ENCODE data around the gene ZNF408.
A peak's percentile ranks its signal among the peaks of the same experiment; 100 is the strongest.
"Not testable (repeated sequence)": the region's sequence is repeated elsewhere in the genome, so short reads cannot be mapped to it uniquely, and the experiment has no call there.

The ZNF408 gene

DNA sequence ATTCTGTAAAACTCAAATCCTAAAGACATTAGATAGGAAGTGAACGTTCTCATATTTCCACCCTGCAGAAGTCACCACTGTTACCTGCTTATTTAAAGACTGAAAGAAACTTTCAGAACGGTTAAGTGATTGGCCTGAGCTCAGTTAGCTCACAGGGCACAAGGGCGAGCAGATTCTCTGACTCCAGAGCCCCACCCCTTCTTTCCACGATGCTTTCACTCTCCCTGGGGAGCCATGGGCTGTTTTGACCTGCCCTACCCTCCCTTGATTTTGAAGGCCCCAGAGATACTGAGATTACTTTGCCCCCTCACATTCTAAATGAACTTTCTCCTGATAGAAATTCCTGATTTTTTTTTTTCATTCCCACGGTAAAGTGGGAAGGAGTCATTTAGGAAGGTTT lies 34.3 kb upstream of the ZNF408 start:
- H3K36me3 ChIP-seq (ENCODE audit: control insufficient read depth in 2 of 2, insufficient read depth in 2 of 2, low read length in 2 of 2) = peaks cover 53% of the 10 kb centered on the region in 2 donors
- H3K4me3 ChIP-seq (ENCODE audit: low read length in 2 of 2) = no peak overlapping the region
- H3K4me1 ChIP-seq (ENCODE audit: control insufficient read depth, insufficient read depth, low read length) = peaks cover 9% of the 10 kb centered on the region
- no peak overlapping the region for H3K9ac ChIP-seq (ENCODE audit: low read length in 2 of 2)
- H3K9me3 ChIP-seq (ENCODE audit: control insufficient read depth in 2 of 2, low read length in 2 of 2) = no peaks in the 10 kb centered on the region
- no peak overlapping the region for H3K27ac ChIP-seq (ENCODE audit: low read length)
- H3K27me3 ChIP-seq (ENCODE audit: control insufficient read depth in 1 of 2, insufficient read depth in 2 of 2, low read length in 2 of 2) = no peaks in the 10 kb centered on the region

DNA sequence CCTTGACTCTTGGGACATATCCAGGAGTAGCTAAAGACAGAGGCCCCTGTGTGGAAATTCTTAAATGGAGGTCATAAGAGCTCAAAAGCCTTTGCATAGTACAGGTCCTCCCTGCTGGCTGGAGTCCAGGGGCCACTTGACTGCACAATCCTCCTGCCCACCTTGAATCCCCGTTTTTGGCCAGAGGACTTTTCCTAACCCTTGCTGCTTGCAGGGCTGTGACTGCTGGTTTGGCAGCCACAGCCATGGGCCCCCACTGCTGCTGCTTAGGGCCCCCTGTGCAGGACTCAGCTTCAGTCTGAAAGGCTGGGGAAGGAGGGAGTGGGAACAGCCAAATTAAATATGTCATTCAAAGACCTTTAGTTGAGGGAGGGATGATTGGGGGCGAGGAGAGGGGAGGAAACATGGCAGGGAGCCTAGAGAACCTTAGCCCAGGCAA lies 33.8 kb upstream of the ZNF408 start:
- H3K27me3 ChIP-seq (ENCODE audit: control insufficient read depth in 1 of 2, insufficient read depth in 2 of 2, low read length in 2 of 2) = no peaks in the 10 kb centered on the region
- H3K36me3 ChIP-seq (ENCODE audit: control insufficient read depth in 2 of 2, insufficient read depth in 2 of 2, low read length in 2 of 2) = peaks cover 51 to 52% of the 10 kb centered on the region in 2 donors
- peaks cover 9% of the 10 kb centered on the region for H3K4me1 ChIP-seq (ENCODE audit: control insufficient read depth, insufficient read depth, low read length)
- H3K27ac ChIP-seq (ENCODE audit: low read length) = peak overlapping the region; percentile 46
- H3K4me3 ChIP-seq (ENCODE audit: low read length in 2 of 2) = no peak overlapping the region
- H3K9ac ChIP-seq (ENCODE audit: low read length in 2 of 2) = no peak overlapping the region
- H3K9me3 ChIP-seq (ENCODE audit: control insufficient read depth in 2 of 2, low read length in 2 of 2) = no peaks in the 10 kb centered on the region

DNA sequence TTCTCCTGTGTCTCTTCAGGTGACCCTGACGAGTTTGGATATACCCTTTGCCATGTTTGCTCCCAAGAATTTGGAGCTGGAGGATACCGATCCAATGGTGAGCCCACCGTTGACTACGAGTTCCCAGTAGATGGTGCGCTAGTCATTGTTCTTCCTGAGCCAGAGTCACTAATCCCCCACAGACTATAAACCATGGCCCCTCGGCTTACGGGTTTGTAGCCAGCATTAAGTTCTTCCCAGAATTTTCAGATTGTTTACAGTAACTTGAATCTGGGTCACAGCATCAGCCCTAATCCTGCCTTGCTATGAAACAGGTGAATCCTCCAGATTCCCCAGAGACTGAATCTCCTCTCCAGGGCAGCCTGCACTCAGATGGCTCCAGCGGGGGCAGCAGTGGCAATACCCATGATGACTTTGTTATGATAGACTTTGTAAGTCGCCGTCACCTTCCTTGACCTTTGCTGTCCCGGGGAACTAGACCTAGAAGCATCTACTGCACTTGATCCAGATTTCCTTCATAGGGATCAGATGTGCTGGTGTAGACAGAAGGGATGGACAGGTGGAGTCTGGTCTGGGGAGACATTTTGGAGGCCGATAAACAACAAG lies 32.2 kb upstream of the ZNF408 start:
- Histone ChIP-seq H3K36me3 (ENCODE audit: control insufficient read depth in 2 of 2, insufficient read depth in 2 of 2, low read length in 2 of 2) (peaks cover 47 to 57% of the 10 kb centered on the region in 2 donors), H3K9ac (ENCODE audit: low read length in 2 of 2) (no peak overlapping the region), H3K27ac (ENCODE audit: low read length) (no peak overlapping the region), H3K9me3 (ENCODE audit: control insufficient read depth in 2 of 2, low read length in 2 of 2) (no peaks in the 10 kb centered on the region), H3K27me3 (ENCODE audit: control insufficient read depth in 1 of 2, insufficient read depth in 2 of 2, low read length in 2 of 2) (no peaks in the 10 kb centered on the region), H3K4me3 (ENCODE audit: low read length in 2 of 2) (no peak overlapping the region), H3K4me1 (ENCODE audit: control insufficient read depth, insufficient read depth, low read length) (peaks cover 7% of the 10 kb centered on the region)

DNA sequence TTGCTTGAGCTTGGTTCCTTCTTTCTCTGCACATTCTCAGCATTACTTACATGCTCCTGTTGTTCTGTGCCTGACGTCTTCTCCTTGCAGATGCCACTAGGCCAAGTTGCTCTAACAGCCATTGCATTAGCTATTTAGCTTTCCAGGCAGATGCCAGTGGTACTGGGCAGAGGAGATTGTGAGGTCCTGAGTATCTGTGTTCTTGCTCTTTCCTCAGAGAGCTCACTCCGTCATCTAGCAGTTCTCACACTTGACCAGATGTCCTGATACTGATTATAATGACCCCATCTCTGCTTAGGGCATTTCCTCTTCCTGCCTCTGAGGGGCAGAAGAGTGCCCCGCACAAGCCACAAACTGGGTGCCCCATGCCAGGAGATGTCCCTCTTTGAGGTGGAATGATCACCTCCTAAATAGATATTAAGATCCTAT lies 31.1 kb upstream of the ZNF408 start:
- Histone ChIP-seq H3K9me3 (ENCODE audit: control insufficient read depth in 2 of 2, low read length in 2 of 2) (no peaks in the 10 kb centered on the region), H3K4me3 (ENCODE audit: low read length in 2 of 2) (no peak overlapping the region), H3K27ac (ENCODE audit: low read length) (no peak overlapping the region), H3K4me1 (ENCODE audit: control insufficient read depth, insufficient read depth, low read length) (peaks cover 17% of the 10 kb centered on the region), H3K27me3 (ENCODE audit: control insufficient read depth in 1 of 2, insufficient read depth in 2 of 2, low read length in 2 of 2) (no peaks in the 10 kb centered on the region), H3K36me3 (ENCODE audit: control insufficient read depth in 2 of 2, insufficient read depth in 2 of 2, low read length in 2 of 2) (peaks cover 44 to 58% of the 10 kb centered on the region in 2 donors), H3K9ac (ENCODE audit: low read length in 2 of 2) (no peak overlapping the region)

DNA sequence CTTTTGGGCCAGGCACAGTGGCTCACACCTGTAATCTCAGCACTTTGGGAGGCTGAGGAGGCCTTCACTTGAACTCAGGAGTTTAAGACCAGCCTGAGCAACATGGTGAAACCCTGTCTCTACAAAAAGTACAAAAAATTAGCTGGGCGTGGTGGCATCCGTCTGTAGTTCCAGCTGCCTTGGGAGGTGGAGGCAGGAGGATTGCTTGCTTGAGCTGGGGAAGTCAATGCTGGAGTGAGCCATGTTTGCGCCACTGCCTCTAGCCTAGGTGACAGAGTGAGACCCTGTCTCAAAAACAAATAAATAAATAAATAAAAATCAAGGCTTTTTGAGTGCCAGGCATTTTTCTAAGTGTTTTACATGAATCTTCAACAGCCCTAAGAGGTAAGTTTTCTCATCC lies 30.3 kb upstream of the ZNF408 start:
- H3K36me3 ChIP-seq (ENCODE audit: control insufficient read depth in 2 of 2, insufficient read depth in 2 of 2, low read length in 2 of 2) = peaks cover 36 to 52% of the 10 kb centered on the region in 2 donors
- H3K27ac ChIP-seq (ENCODE audit: low read length); H3K27me3 ChIP-seq (ENCODE audit: control insufficient read depth in 1 of 2, insufficient read depth in 2 of 2, low read length in 2 of 2); H3K9me3 ChIP-seq (ENCODE audit: control insufficient read depth in 2 of 2, low read length in 2 of 2); H3K9ac ChIP-seq (ENCODE audit: low read length in 2 of 2); H3K4me3 ChIP-seq (ENCODE audit: low read length in 2 of 2): not testable (repeated sequence)
- H3K4me1 ChIP-seq (ENCODE audit: control insufficient read depth, insufficient read depth, low read length) = peaks cover 25% of the 10 kb centered on the region

DNA sequence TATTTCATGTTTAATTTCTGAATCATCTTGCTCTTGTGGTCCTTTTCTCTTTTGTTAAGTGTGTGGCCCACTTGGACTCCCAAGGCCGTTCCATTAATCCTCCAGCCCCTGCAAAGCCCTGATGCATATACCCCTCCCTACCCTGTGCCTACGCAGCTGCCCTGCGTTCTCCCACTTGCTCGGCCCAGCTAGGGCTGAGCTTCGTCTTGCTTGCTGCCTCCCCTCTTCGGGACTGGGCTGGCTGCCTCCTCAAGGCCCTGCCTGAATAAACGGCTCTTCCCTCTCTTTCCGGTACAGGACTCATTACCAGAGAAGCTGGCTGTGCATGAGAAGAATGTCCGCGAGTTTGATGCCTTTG lies 28.9 kb upstream of the ZNF408 start:
- peaks cover 28 to 51% of the 10 kb centered on the region in 2 donors for H3K36me3 ChIP-seq (ENCODE audit: control insufficient read depth in 2 of 2, insufficient read depth in 2 of 2, low read length in 2 of 2)
- H3K9ac ChIP-seq (ENCODE audit: low read length in 2 of 2) = no peak overlapping the region
- no peaks in the 10 kb centered on the region for H3K27me3 ChIP-seq (ENCODE audit: control insufficient read depth in 1 of 2, insufficient read depth in 2 of 2, low read length in 2 of 2)
- H3K27ac ChIP-seq (ENCODE audit: low read length) = no peak overlapping the region
- peaks cover 31% of the 10 kb centered on the region for H3K4me1 ChIP-seq (ENCODE audit: control insufficient read depth, insufficient read depth, low read length)
- H3K9me3 ChIP-seq (ENCODE audit: control insufficient read depth in 2 of 2, low read length in 2 of 2) = no peaks in the 10 kb centered on the region
- no peak overlapping the region for H3K4me3 ChIP-seq (ENCODE audit: low read length in 2 of 2)

DNA sequence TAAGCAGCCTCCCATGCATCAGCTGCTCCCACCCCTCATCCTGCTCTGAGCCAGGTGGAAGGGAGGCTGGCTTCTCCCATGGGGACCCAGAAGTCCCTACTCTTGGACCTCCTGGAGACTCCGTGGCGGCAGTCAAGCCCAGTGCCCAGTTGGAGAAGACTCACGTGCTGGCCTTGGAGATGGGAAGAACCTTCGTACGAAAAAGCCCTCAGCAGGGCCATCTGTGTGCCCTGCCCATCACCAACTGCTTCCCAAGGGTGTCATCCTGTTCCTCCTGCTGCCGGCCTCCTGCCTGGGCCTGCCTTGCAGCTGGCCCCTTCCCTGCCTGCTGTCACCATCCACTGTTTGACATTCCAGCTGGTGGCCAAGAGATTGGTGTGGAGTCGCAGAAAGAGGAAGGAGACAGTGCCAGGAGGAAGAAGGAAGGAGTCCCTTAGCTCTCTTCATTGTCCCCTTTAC lies 28.4 kb upstream of the ZNF408 start:
- Histone ChIP-seq H3K9ac (ENCODE audit: low read length in 2 of 2) (no peak overlapping the region), H3K9me3 (ENCODE audit: control insufficient read depth in 2 of 2, low read length in 2 of 2) (no peaks in the 10 kb centered on the region), H3K4me3 (ENCODE audit: low read length in 2 of 2) (no peak overlapping the region), H3K27me3 (ENCODE audit: control insufficient read depth in 1 of 2, insufficient read depth in 2 of 2, low read length in 2 of 2) (no peaks in the 10 kb centered on the region), H3K27ac (ENCODE audit: low read length) (no peak overlapping the region), H3K36me3 (ENCODE audit: control insufficient read depth in 2 of 2, insufficient read depth in 2 of 2, low read length in 2 of 2) (peaks cover 28 to 49% of the 10 kb centered on the region in 2 donors), H3K4me1 (ENCODE audit: control insufficient read depth, insufficient read depth, low read length) (peaks cover 28% of the 10 kb centered on the region)

DNA sequence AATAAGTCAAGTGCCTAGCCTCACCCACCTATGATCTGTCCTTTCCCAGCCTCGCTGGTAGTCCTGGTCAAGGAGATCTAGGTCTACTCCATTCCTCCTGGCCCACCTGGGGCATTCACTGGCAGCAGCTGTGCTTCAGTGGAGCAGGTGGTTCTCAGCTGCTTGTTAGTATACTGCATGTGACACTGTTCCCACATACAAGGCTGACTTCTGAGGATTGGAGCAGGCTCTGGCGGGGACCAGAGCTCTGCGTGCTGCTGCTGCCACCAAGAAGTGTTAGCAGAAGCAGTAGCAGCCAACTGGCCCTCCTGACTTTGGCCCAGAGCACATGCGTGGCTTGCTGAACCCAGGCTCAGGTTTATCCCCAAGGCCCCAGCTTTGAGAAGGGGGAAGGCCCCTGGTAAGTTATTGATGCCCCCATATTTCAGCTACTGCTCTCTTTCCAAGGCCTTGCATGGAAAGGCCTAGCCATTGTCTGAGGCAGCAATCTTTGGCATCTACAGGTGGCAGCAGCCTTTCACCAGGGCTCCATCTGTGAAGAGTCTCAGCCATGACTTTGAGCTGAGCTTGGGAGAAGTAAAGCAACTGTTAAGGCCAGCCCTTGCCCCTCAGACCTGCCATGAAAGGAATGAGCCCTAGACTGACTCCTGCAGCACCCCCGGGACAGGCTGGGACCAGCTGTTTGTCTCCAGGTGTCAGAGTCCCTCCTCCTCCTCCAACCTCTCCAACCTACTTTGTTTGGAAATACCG lies 26.9 kb upstream of the ZNF408 start:
- Histone ChIP-seq H3K27me3 (ENCODE audit: control insufficient read depth in 1 of 2, insufficient read depth in 2 of 2, low read length in 2 of 2) (no peaks in the 10 kb centered on the region), H3K9ac (ENCODE audit: low read length in 2 of 2) (no peak overlapping the region), H3K36me3 (ENCODE audit: control insufficient read depth in 2 of 2, insufficient read depth in 2 of 2, low read length in 2 of 2) (peaks cover 28 to 50% of the 10 kb centered on the region in 2 donors), H3K4me1 (ENCODE audit: control insufficient read depth, insufficient read depth, low read length) (peaks cover 25% of the 10 kb centered on the region), H3K27ac (ENCODE audit: low read length) (peak overlapping the region; percentile 76), H3K9me3 (ENCODE audit: control insufficient read depth in 2 of 2, low read length in 2 of 2) (no peaks in the 10 kb centered on the region), H3K4me3 (ENCODE audit: low read length in 2 of 2) (no peak overlapping the region)

DNA sequence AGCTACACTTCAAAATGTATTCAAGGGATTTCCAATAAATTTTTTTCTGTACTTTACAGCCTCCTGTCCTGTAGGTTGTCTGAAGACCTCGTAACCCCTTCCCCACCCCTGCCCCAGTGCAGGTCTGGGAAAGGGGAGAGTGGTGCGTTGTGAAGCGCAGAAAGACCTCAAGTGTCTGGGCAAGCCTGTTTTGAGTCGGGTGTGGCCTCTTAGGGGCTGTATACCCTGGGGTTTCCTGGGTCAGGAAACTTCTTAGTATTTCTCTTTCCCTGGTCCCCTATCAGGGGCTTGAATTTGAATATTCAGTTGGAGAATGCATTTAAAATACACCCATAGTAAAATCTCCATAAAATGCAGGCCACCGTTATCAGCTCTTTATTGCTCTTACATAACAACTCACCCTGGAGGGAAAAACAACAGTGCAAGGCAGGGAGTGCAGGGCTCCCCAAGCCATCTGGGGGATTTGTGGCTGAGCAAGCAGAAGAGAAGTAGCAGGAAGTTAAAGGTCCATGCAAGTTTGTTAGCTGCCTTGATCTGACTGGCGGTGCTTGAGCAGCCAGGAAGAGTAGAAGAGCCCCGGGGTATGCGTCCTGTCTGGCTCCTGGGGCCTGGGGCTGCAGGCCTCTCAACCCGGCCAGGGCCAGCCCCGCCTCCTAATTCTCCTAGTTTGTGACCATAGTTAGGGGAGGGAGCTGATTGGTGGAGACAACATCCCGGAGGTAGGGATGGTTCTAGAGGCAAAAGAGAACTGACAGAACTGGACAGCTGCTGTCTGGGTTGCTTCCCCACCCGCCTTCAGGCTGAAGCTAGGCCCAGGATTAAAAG lies 26.2 kb upstream of the ZNF408 start:
- Histone ChIP-seq H3K36me3 (ENCODE audit: control insufficient read depth in 2 of 2, insufficient read depth in 2 of 2, low read length in 2 of 2) (peaks cover 28 to 51% of the 10 kb centered on the region in 2 donors), H3K9me3 (ENCODE audit: control insufficient read depth in 2 of 2, low read length in 2 of 2) (no peaks in the 10 kb centered on the region), H3K4me1 (ENCODE audit: control insufficient read depth, insufficient read depth, low read length) (peaks cover 25% of the 10 kb centered on the region), H3K9ac (ENCODE audit: low read length in 2 of 2) (peak overlapping the region in 1 of 2 donors; percentile 42), H3K27ac (ENCODE audit: low read length) (peak overlapping the region; percentile 76), H3K27me3 (ENCODE audit: control insufficient read depth in 1 of 2, insufficient read depth in 2 of 2, low read length in 2 of 2) (no peaks in the 10 kb centered on the region), H3K4me3 (ENCODE audit: low read length in 2 of 2) (no peak overlapping the region)

DNA sequence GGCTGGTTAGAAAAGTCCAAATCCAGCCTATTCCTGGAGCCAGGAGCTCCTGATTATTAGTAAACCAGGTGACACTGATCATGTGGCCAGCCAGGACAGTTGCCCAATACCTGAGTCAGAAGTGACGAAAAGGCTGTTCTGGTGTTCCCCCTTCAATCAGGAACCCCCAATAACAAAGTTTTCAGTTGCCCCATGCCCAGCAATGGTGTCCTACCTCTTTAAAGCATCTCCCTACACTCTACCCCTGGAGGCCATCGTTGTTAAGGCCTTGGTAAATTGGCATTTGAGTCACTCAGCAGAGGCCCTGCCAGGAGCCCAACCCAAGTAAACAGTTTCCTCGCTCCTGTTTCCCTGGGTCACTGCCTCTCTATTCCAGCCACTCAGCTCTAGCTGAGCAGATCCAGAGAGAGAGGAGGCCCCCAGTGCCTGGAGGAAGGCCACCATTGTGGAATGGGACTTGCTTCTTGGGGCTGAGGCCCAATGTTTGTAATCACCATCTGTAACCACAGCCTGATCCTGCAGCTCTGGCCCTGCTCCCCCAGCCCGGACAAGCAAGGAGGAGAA lies 25.5 kb upstream of the ZNF408 start:
- H3K4me1 ChIP-seq (ENCODE audit: control insufficient read depth, insufficient read depth, low read length) = peaks cover 25% of the 10 kb centered on the region
- H3K27me3 ChIP-seq (ENCODE audit: control insufficient read depth in 1 of 2, insufficient read depth in 2 of 2, low read length in 2 of 2) = no peaks in the 10 kb centered on the region
- peak overlapping the region; percentile 42 for H3K9ac ChIP-seq (ENCODE audit: low read length in 2 of 2)
- peak overlapping the region; percentile 76 for H3K27ac ChIP-seq (ENCODE audit: low read length)
- H3K36me3 ChIP-seq (ENCODE audit: control insufficient read depth in 2 of 2, insufficient read depth in 2 of 2, low read length in 2 of 2) = peaks cover 30 to 55% of the 10 kb centered on the region in 2 donors
- peak overlapping the region in 1 of 2 donors; percentile 16 for H3K4me3 ChIP-seq (ENCODE audit: low read length in 2 of 2)
- H3K9me3 ChIP-seq (ENCODE audit: control insufficient read depth in 2 of 2, low read length in 2 of 2) = no peaks in the 10 kb centered on the region
